ENCODE data around the gene ST6GALNAC6. TPM values are rescaled to one million over a fixed set of nuclear protein-coding genes. Genes with fewer than 3 reads are reported as not detected.

Gene ST6GALNAC6
- total and polyA plus RNA-seq, 2 of the 8 experiments (the other 6 are each of a cell fraction or from before 2014, with no cell fraction given): 43.7 to 64.4 TPM

DNA sequence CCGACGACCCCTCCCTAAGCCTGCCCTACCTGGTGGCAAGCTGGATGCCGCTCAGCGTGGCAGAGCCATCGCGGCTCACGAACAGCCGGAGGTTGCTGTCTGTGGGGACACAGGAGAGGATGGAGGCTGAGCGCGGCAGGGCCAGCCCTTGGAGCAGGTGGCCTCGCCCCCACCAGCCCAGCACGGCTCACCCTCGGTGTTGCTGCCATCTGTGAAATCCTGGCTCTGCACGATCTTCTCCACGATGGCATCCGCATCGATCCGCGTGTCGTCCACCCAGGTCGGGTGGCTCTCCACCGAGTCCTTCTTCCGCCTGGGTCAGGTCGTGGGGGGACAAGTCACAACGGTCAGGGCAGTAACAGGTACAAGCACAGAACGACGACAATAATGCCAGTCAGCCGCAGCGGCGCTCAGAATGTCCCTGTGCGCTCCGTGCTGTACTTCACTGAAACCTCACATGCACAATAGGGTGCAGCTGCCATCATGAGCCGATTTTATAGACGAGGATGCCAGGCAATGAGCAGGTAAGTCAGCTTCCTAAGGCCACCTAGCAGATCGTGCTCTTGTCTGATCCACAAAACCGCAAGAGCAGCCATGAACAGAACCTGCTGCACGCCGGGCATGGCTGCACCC, 45.3 kb upstream of the ST6GALNAC6 start (continued):
- TF ChIP-seq, protein P1, sequence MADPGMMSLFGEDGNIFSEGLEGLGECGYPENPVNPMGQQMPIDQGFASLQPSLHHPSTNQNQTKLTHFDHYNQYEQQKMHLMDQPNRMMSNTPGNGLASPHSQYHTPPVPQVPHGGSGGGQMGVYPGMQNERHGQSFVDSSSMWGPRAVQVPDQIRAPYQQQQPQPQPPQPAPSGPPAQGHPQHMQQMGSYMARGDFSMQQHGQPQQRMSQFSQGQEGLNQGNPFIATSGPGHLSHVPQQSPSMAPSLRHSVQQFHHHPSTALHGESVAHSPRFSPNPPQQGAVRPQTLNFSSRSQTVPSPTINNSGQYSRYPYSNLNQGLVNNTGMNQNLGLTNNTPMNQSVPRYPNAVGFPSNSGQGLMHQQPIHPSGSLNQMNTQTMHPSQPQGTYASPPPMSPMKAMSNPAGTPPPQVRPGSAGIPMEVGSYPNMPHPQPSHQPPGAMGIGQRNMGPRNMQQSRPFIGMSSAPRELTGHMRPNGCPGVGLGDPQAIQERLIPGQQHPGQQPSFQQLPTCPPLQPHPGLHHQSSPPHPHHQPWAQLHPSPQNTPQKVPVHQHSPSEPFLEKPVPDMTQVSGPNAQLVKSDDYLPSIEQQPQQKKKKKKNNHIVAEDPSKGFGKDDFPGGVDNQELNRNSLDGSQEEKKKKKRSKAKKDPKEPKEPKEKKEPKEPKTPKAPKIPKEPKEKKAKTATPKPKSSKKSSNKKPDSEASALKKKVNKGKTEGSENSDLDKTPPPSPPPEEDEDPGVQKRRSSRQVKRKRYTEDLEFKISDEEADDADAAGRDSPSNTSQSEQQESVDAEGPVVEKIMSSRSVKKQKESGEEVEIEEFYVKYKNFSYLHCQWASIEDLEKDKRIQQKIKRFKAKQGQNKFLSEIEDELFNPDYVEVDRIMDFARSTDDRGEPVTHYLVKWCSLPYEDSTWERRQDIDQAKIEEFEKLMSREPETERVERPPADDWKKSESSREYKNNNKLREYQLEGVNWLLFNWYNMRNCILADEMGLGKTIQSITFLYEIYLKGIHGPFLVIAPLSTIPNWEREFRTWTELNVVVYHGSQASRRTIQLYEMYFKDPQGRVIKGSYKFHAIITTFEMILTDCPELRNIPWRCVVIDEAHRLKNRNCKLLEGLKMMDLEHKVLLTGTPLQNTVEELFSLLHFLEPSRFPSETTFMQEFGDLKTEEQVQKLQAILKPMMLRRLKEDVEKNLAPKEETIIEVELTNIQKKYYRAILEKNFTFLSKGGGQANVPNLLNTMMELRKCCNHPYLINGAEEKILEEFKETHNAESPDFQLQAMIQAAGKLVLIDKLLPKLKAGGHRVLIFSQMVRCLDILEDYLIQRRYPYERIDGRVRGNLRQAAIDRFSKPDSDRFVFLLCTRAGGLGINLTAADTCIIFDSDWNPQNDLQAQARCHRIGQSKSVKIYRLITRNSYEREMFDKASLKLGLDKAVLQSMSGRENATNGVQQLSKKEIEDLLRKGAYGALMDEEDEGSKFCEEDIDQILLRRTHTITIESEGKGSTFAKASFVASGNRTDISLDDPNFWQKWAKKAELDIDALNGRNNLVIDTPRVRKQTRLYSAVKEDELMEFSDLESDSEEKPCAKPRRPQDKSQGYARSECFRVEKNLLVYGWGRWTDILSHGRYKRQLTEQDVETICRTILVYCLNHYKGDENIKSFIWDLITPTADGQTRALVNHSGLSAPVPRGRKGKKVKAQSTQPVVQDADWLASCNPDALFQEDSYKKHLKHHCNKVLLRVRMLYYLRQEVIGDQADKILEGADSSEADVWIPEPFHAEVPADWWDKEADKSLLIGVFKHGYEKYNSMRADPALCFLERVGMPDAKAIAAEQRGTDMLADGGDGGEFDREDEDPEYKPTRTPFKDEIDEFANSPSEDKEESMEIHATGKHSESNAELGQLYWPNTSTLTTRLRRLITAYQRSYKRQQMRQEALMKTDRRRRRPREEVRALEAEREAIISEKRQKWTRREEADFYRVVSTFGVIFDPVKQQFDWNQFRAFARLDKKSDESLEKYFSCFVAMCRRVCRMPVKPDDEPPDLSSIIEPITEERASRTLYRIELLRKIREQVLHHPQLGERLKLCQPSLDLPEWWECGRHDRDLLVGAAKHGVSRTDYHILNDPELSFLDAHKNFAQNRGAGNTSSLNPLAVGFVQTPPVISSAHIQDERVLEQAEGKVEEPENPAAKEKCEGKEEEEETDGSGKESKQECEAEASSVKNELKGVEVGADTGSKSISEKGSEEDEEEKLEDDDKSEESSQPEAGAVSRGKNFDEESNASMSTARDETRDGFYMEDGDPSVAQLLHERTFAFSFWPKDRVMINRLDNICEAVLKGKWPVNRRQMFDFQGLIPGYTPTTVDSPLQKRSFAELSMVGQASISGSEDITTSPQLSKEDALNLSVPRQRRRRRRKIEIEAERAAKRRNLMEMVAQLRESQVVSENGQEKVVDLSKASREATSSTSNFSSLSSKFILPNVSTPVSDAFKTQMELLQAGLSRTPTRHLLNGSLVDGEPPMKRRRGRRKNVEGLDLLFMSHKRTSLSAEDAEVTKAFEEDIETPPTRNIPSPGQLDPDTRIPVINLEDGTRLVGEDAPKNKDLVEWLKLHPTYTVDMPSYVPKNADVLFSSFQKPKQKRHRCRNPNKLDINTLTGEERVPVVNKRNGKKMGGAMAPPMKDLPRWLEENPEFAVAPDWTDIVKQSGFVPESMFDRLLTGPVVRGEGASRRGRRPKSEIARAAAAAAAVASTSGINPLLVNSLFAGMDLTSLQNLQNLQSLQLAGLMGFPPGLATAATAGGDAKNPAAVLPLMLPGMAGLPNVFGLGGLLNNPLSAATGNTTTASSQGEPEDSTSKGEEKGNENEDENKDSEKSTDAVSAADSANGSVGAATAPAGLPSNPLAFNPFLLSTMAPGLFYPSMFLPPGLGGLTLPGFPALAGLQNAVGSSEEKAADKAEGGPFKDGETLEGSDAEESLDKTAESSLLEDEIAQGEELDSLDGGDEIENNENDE (IDR thresholded peaks at IDR 0.05; ENCODE audit: insufficient replicate concordance, low read length): no peak
- TF ChIP-seq SP1 (IDR thresholded peaks at IDR 0.05; ENCODE audit: low read depth, low read length) (no peak), CEBPB (IDR thresholded peaks at IDR 0.05; ENCODE audit: low read depth, low read length) (no peak), KDM1A (IDR thresholded peaks at IDR 0.05; ENCODE audit: borderline replicate concordance, low read length) (no peak), CREB1 (IDR thresholded peaks at IDR 0.05) (no peak), TEAD4 (IDR thresholded peaks at IDR 0.05; ENCODE audit: low read depth, low read length) (no peak), POU5F1 (IDR thresholded peaks at IDR 0.05; ENCODE audit: low read depth, low read length) (no peak), RBBP5 (IDR thresholded peaks at IDR 0.05; ENCODE audit: borderline replicate concordance, low read depth, low read length) (no peak), SUZ12 (IDR thresholded peaks at IDR 0.05; ENCODE audit: low read length) (no peak), RAD21 (IDR thresholded peaks at IDR 0.05 in 1 of 2, conservative IDR thresholded peaks at IDR 0.05 in 1 of 2; ENCODE audit: low read depth in 2 of 2, low read length in 2 of 2) (no peak), HDAC6 (IDR thresholded peaks at IDR 0.05; ENCODE audit: low read depth, low read length) (no peak)
